H9 (cell line): ENCODE results near the gene MICB. TPM values are rescaled to one million over a fixed set of nuclear protein-coding genes. Genes with fewer than 3 reads are reported as not detected.

Experiments used
- DNase-seq: peaks from one replicate; pipeline ENCODE4 v3.0.0-alpha.2; 2017
- H2AFZ ChIP-seq: one replicate; pipeline ENCODE4 v1.6.1; 2013; ENCODE audit warnings: mild to moderate bottlenecking, low read length, control low read depth, moderate library complexity
- H2AK5ac ChIP-seq: 2 replicates; pipeline ENCODE4 v1.6.1; 2013; ENCODE audit warnings: low read length, control low read depth, mixed read lengths; ENCODE audit not compliant: insufficient read length
- H2BK120ac ChIP-seq: one replicate; pipeline ENCODE4 v1.6.1; 2013; ENCODE audit warnings: low read depth, mild to moderate bottlenecking, low read length, control low read depth, inconsistent platforms; ENCODE audit not compliant: poor library complexity, severe bottlenecking
- H2BK12ac ChIP-seq: 2 replicates; pipeline ENCODE4 v1.6.1; 2013; ENCODE audit warnings: low read length, control low read depth, mixed read lengths, low read depth; ENCODE audit not compliant: insufficient read length
- H2BK15ac ChIP-seq: 2 replicates; pipeline ENCODE4 v1.6.1; 2013; ENCODE audit warnings: low read depth, low read length, control low read depth
- H2BK20ac ChIP-seq: one replicate; pipeline ENCODE4 v1.6.1; 2013; ENCODE audit warnings: low read depth, mild to moderate bottlenecking, low read length, control low read depth, inconsistent platforms; ENCODE audit not compliant: poor library complexity, severe bottlenecking
- H2BK5ac ChIP-seq: 2 replicates; pipeline ENCODE4 v1.6.1; 2013; ENCODE audit warnings: low read length, control low read depth, mixed read lengths; ENCODE audit not compliant: insufficient read length
- H3K14ac ChIP-seq: 2 replicates; pipeline ENCODE4 v1.6.1; 2013; ENCODE audit warnings: low read length, control low read depth; ENCODE audit not compliant: insufficient read depth
- H3K18ac ChIP-seq: 2 replicates; pipeline ENCODE4 v1.6.1; 2013; ENCODE audit warnings: low read depth, mild to moderate bottlenecking, mixed read lengths, low read length, control low read depth; ENCODE audit not compliant: insufficient read length
- H3K23ac ChIP-seq: 2 replicates; pipeline ENCODE4 v1.6.1; 2013; ENCODE audit warnings: low read length, control low read depth, mixed read lengths, low read depth; ENCODE audit not compliant: insufficient read length
- H3K23me2 ChIP-seq: 2 replicates; pipeline ENCODE4 v1.6.1; 2013; ENCODE audit warnings: low read depth, mild to moderate bottlenecking, mixed read lengths, low read length, control low read depth; ENCODE audit not compliant: insufficient read length, poor library complexity, severe bottlenecking
- H3K27ac ChIP-seq: 2 replicates; pipeline ENCODE4 v1.5.1; 2013; ENCODE audit warnings: low read length, control low read depth, mixed read lengths, low read depth; ENCODE audit not compliant: insufficient read length
- H3K27me3 ChIP-seq: 2 replicates; pipeline ENCODE4 v1.6.1; 2013; ENCODE audit warnings: low read length, control low read depth, inconsistent platforms; ENCODE audit not compliant: insufficient read depth
- H3K4ac ChIP-seq: 2 replicates; pipeline ENCODE4 v1.6.1; 2013; ENCODE audit warnings: low read depth, mild to moderate bottlenecking, control low read depth, inconsistent platforms, low read length, moderate library complexity
- H3K4me1 ChIP-seq: 2 replicates; pipeline ENCODE4 v1.6.1; 2013; ENCODE audit warnings: low read length, control low read depth, inconsistent platforms; ENCODE audit not compliant: insufficient read depth
- H3K4me2 ChIP-seq: 2 replicates; pipeline ENCODE4 v1.6.1; 2013; ENCODE audit warnings: low read length, control low read depth, mixed read lengths; ENCODE audit not compliant: insufficient read length, insufficient read depth
- H3K56ac ChIP-seq: 2 replicates; pipeline ENCODE4 v1.6.1; 2013; ENCODE audit warnings: low read depth, mild to moderate bottlenecking, mixed read lengths, low read length, control low read depth; ENCODE audit not compliant: insufficient read length
- H3K79me1 ChIP-seq: 2 replicates; pipeline ENCODE4 v1.6.1; 2013; ENCODE audit warnings: low read depth, mild to moderate bottlenecking, moderate library complexity, low read length, control low read depth, inconsistent platforms; ENCODE audit not compliant: insufficient read depth, poor library complexity, severe bottlenecking
- H3K79me2 ChIP-seq: 2 replicates; pipeline ENCODE4 v1.6.1; 2013; ENCODE audit warnings: low read length, control low read depth, inconsistent platforms; ENCODE audit not compliant: insufficient read depth
- H3K9ac ChIP-seq: 2 replicates; pipeline ENCODE4 v1.6.1; 2013; ENCODE audit warnings: low read length, control low read depth, mixed read lengths; ENCODE audit not compliant: insufficient read length; ENCODE audit errors: extremely low read depth
- H3K9me3 ChIP-seq: one replicate; pipeline ENCODE4 v1.6.1; 2013; ENCODE audit warnings: low read depth, low read length, inconsistent platforms; ENCODE audit not compliant: control insufficient read depth
- H3T11ph ChIP-seq: one replicate; pipeline ENCODE4 v1.6.1; 2013; ENCODE audit warnings: mild to moderate bottlenecking, low read length, control low read depth, inconsistent platforms
- H4K20me1 ChIP-seq: one replicate; pipeline ENCODE4 v1.6.1; 2013; ENCODE audit not compliant: control insufficient read depth, insufficient read length, insufficient read depth
- H4K5ac ChIP-seq: 2 replicates; pipeline ENCODE4 v1.6.1; 2013; ENCODE audit warnings: low read depth, mild to moderate bottlenecking, mixed read lengths, low read length, control low read depth; ENCODE audit not compliant: insufficient read length
- H4K8ac ChIP-seq: replicated peaks from 2 replicates; pipeline ENCODE4 v1.6.1; 2013; ENCODE audit warnings: low read length, control low read depth, mixed read lengths, low read depth; ENCODE audit not compliant: insufficient read length
- H4K91ac ChIP-seq: 2 replicates; pipeline ENCODE4 v1.6.1; 2013; ENCODE audit warnings: low read depth, mild to moderate bottlenecking, moderate library complexity, mixed read lengths, low read length, control low read depth; ENCODE audit not compliant: insufficient read length
- H3K27ac Mint-ChIP-seq, 3 experiments: 2 replicates in 2 of 3; 3 replicates in 1 of 3; pipeline ENCODE4 v1.8.0; 2020 to 2021; ENCODE audit warnings: mixed read lengths in 3 of 3, mild to moderate bottlenecking in 1 of 3, moderate library complexity in 1 of 3
- H3K27me3 Mint-ChIP-seq: 2 replicates; pipeline ENCODE4 v1.8.0; 2021; ENCODE audit warnings: low read depth, mild to moderate bottlenecking, moderate library complexity, mixed read lengths
- H3K36me3 Mint-ChIP-seq, 3 experiments: 2 replicates in 2 of 3; 3 replicates in 1 of 3; pipeline ENCODE4 v1.8.0; 2020 to 2021; ENCODE audit warnings: low read depth in 3 of 3, mixed read lengths in 3 of 3; ENCODE audit not compliant: insufficient read depth in 1 of 3
- H3K4me1 Mint-ChIP-seq, 2 experiments: 2 replicates each; pipeline ENCODE4 v1.8.0; 2020; ENCODE audit warnings: mixed read lengths in 2 of 2
- H3K4me3 Mint-ChIP-seq, 2 experiments: 2 replicates in 1 of 2; 3 replicates in 1 of 2; pipeline ENCODE4 v1.8.0; 2020 to 2021; ENCODE audit warnings: mild to moderate bottlenecking in 2 of 2, mixed read lengths in 2 of 2, moderate library complexity in 1 of 2
- H3K9me3 Mint-ChIP-seq, 2 experiments: 2 replicates in 1 of 2; 3 replicates in 1 of 2; pipeline ENCODE4 v1.8.0; 2020; ENCODE audit warnings: mild to moderate bottlenecking in 2 of 2, mixed read lengths in 2 of 2, moderate library complexity in 1 of 2
- CTCF ChIP-seq: fragments of 200-600 bp; sonication (generic); conservative IDR thresholded peaks from 3 replicates; pipeline ENCODE4 v1.8.0; 2021; ENCODE audit warnings: antibody characterized with exemption, mild to moderate bottlenecking
- WGBS: extraction: QIAGEN DNeasy Blood & Tissue Kit; methylation state at CpG from one replicate; pipeline ENCODE4 v1.1.7; 2013; ENCODE audit warnings: missing lambda C conversion rate, low lambda C conversion rate, mixed read lengths; ENCODE audit not compliant: insufficient read length; ENCODE audit errors: extremely low coverage; 5-methylcytosine and 5-hydroxymethylcytosine counted together
- total RNA-seq: library from RNA; stranded (reverse); gene quantifications from 2 replicates; pipeline ENCODE4 v1.2.1, GENCODE V29; 2021

The MICB gene
- total RNA-seq, 1 experiment from 2014 or later = 6.2 TPM

DNA sequence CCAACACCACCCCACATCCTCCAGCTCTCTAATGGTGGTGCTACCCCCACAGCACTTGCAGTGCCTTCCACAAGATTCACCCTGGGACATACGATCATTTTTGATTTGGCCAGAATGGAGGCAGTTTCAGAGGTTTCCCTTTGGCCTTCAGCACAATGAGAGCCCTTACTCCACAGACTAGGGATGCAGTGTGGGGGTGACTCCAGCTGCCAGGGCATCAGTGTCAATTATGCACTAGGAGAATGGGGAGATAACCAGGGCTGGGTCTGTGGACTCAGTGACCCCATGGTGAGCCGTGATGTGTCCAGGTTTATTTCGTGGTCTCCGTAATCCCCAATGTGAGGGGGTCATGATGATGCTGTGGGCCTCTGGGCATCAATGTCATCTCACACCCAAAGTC, 31.5 kb upstream of the MICB start:
- no peak for DNase-seq
- Mint-ChIP-seq H3K4me3 (no peak overlapping the region), H3K36me3 (peaks cover 0 to 3% (median 0%) of the 10 kb centered on the region in 3 experiments; a peak in 1 of 7 replicates), H3K9me3 (no peaks in the 10 kb centered on the region), H3K27me3 (peaks cover 31% of the 10 kb centered on the region), H3K4me1 (peaks cover 12 to 19% of the 10 kb centered on the region in 2 experiments), H3K27ac (no peak overlapping the region)
- Histone ChIP-seq H3K9ac (no peak overlapping the region), H4K20me1 (no peaks in the 10 kb centered on the region), H3K4me2 (no peak overlapping the region), H3K23ac (no peak overlapping the region), H2AK5ac (no peak overlapping the region), H3K79me1 (no peaks in the 10 kb centered on the region), H3K14ac (no peak overlapping the region), H2BK5ac (no peak overlapping the region), H3K56ac (no peak overlapping the region), H4K8ac (no peak overlapping the region), H4K91ac (no peak overlapping the region), H2BK120ac (no peak overlapping the region), H3K27ac (no peak overlapping the region), H4K5ac (no peak overlapping the region), H2BK20ac (no peak overlapping the region), H3K18ac (no peak overlapping the region), H3K79me2 (no peaks in the 10 kb centered on the region), H3K4me1 (peaks cover 6% of the 10 kb centered on the region; the same call in 1 of the 2 replicates), H3K4ac (no peak overlapping the region), H3K9me3 (no peaks in the 10 kb centered on the region), H3K23me2 (no peaks in the 10 kb centered on the region), H2BK12ac (no peak overlapping the region), H2BK15ac (no peak overlapping the region), H2AFZ (no peak overlapping the region), H3T11ph (no peak overlapping the region), H3K27me3 (no peaks in the 10 kb centered on the region)
- no peak for TF ChIP-seq CTCF
- WGBS = no CpG with 5 or more reads among the region's 4 CpGs
